ENCODE results near the gene DOK3. TPM values are rescaled to one million over a fixed set of nuclear protein-coding genes. Genes with fewer than 3 reads are reported as not detected.

Gene DOK3, protein sequence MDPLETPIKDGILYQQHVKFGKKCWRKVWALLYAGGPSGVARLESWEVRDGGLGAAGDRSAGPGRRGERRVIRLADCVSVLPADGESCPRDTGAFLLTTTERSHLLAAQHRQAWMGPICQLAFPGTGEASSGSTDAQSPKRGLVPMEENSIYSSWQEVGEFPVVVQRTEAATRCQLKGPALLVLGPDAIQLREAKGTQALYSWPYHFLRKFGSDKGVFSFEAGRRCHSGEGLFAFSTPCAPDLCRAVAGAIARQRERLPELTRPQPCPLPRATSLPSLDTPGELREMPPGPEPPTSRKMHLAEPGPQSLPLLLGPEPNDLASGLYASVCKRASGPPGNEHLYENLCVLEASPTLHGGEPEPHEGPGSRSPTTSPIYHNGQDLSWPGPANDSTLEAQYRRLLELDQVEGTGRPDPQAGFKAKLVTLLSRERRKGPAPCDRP
- 0.68 and 7.6 TPM in 2 replicates for total RNA-seq

DNA sequence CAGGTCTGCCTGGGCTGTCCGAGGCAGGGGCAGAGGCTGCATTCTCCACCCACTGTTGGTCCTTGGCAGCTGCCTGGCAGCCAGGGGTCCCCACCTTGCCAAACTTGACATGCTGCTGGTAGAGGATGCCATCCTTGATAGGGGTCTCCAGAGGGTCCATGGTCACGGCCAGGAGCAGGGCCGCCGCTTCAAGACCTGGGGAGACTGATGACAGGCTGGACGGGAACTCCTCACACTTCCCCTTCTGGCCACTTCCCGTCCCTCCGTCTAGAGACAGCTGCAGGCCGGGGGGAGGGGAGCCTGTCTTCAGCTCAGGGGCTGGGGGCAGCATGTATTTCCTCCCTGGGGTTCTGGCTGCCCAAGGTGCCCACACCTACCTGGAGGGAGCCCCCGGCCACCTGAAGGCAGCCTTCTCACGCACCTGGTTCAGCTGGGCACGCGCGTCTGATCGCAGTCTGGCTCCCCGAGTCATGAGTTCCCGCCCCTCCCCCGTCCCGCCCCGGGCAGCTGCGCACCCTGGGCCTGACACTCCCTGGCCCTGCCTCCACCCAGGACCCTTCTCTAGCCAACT lies at the start of gene DOK3:
DOK3 (minus strand) TSS at position 446 of the 571 bp plus-strand sequence; CDS start at position 160, 286 bp downstream.

DNA sequence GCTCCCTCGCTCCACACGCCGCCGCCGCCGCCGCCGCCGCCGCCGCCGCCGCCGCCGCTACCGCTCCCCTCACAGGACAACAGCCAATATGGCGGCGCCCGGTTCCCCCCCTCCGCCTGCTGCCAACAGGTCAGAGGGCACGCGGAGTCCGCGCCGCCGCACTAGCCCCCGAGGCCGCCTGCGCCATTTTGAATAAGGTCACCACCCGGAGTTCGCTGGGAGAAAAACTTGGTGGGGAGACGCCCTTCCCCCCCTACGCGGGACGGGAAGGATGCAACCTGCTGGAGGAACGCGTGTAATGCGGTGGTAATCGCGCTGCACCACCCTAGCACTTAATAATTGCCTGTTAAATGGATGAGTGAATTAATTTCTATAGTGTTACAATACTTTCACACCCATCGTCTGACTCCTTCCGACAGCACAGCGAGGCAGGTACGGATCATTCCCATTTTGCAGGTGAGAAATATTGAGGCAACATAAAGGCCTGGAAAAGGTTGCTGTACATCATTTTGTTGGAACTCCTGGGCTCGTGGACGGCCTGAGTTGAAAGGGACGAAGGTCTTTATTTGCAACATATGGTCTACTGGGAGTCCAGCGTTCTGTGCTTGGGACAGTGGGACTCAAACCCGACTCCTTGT lies 45.0 kb upstream of the DOK3 start, which contains the start of gene FAM193B:
FAM193B (minus strand) TSS at position 90 of the 638 bp plus-strand sequence. CDS start 105 bp downstream, outside the sequence.

DNA sequence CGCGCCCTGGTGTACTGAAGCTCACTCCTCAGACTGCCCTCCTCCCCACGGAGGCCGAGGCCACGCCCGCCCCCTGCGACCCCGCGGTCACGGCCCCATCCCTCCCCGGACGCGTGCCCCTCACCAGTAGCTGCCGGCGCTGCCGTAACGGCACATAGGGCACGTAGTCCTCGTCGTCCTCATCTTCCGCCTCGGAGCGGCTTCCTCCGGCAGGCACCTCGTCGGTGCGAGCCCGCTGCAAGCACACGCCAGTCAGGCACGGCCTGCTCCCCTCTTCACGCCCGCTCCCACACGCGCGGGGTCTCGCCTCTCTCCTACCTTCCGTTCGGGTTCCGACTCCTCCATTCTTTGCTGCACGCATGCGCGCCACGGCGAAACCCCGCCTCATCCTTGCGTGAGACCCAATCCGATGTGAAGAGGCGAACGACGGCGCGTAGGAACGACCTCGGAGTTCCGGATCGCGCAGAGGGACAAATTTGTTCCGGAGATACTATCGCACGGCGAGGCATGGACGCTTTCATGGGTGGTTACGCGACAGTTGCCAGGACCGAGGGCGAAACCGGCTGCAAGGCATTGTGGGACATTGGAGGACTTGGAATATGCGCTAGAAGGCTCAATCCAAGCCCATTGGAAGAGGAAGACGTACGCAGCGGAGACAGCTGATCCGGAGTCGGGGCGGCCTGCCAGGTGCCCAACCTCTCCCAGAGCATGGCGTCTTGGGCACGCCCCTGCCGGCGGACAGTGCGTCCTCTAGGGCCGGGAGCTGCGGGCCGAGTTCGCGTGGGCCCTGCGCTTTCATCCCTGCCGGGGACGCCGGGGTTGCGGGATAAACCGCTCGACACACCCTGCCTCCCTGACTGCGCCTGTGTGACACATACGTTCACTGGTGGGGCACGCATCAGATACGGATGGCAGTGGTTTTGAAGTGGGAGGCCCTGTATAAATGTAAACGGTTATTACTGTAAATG lies 7.3 kb upstream of the DOK3 start, which contains the start of gene DDX41:
DDX41 (minus strand) TSS at position 361 of the 968 bp plus-strand sequence; CDS start at position 345, 16 bp downstream.

DNA sequence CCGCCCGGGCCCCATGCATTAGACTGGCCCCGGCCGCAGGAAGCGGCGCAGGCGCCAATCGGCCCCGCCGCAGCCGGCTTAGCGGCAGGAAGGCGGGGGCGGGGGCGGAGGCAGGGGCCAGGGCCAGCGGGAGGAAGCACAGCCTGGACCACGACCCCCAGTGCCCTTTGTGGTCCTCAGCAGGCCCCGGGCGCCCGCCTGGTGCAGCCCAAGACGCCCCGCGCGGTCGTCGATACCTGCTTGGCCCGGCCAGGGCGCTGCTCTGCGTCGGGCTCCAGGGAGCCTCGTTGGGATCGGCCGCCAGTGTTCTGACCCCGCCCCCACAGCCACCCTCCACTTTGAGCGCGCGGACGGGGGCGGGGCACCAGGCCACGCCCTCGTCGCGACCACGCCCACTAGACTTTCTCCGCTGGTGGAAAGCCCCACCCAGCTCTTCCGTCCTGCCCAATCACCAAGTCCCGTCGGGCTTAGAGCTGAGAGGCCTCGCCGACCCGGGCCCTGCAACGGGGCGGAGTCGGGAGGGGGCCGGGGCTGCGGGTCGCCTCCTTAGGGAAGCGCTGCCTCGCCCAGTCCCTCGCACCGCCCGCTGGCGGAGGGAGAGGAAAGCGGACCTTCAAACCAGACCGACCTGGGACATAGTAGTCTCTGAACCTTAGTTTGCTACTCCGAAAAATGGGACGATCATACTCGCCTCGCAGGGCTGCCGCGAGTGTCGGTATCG lies 12.2 kb downstream of the DOK3 start, which contains the start of gene PDLIM7:
PDLIM7 (minus strand) TSS at position 313 of the 721 bp plus-strand sequence. CDS start 1,092 bp downstream, outside the sequence.

DNA sequence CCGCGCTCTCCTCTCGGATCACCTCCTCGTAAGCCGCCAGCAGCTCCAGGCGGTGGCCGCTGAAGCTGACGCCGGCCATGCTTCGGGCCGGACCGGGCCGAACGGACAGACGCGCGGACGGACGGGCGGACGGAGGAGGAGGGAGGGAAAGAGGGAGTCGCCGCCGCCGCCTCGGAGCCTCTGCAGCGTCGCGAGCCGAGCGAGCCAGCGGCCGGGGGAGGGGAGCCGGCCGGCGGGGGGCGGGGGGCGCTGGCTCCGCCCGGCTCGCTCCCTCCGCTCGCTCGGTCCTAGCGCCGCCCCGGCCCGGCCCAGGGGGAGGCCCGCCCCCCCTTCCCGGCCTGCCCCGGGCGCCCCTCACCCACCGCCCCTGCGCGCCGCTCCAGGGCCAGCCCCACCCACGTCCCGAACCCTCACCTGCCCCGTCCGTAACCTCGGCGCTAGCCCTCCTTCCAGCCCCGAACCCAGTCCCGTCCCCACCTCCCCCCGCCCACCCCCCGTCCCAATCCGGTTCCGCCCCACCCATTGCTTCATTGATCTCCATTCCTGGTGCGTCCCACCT lies 36.1 kb downstream of the DOK3 start, which contains the start of gene DBN1:
DBN1 (minus strand) TSS at position 192 of the 559 bp plus-strand sequence; CDS start at position 79, 113 bp downstream.

Other genes starting within 250 kb of the DOK3 start
- gene RAB24, start 206.1 kb downstream of the DOK3 start, total RNA-seq: 20.5 and 23.9 TPM in 2 replicates
- gene PRELID1, start 206.0 kb downstream of the DOK3 start, total RNA-seq: 69.4 and 98.8 TPM in 2 replicates
- 1.2 and 1.4 TPM in 2 replicates for gene MXD3, start 197.9 kb downstream of the DOK3 start, total RNA-seq
- gene LMAN2, start 158.2 kb downstream of the DOK3 start, total RNA-seq: 253 and 357 TPM in 2 replicates
- 3.8 and 12.5 TPM in 2 replicates for gene RGS14, start 151.9 kb downstream of the DOK3 start, total RNA-seq
- gene SLC34A1, start 125.4 kb downstream of the DOK3 start, total RNA-seq: 0.14 TPM in 1 of 2 replicates, not detected in the other
- not detected in 2 replicates for gene PFN3, start 109.2 kb downstream of the DOK3 start, total RNA-seq
- 4.4 and 9.8 TPM in 2 replicates for gene F12, start 100.3 kb downstream of the DOK3 start, total RNA-seq
- gene GRK6, start 83.2 kb downstream of the DOK3 start, total RNA-seq: 38.6 and 44.3 TPM in 2 replicates
- gene PRR7, start 63.0 kb downstream of the DOK3 start, total RNA-seq: 3.1 and 4.8 TPM in 2 replicates
- gene DBN1, start 36.2 kb downstream of the DOK3 start, total RNA-seq: 59.8 and 140 TPM in 2 replicates
- gene PDLIM7, start 12.2 kb downstream of the DOK3 start, total RNA-seq: 33.2 and 91.4 TPM in 2 replicates
- gene DDX41, start 7.1 kb upstream of the DOK3 start, total RNA-seq: 96.0 and 120 TPM in 2 replicates
- 10.9 and 19.2 TPM in 2 replicates for gene FAM193B, start 44.7 kb upstream of the DOK3 start, total RNA-seq
- 183 and 198 TPM in 2 replicates for gene TMED9, start 82.4 kb upstream of the DOK3 start, total RNA-seq
- 37.0 and 42.0 TPM in 2 replicates for gene B4GALT7, start 90.3 kb upstream of the DOK3 start, total RNA-seq